H1 (cell line): ENCODE results near the gene TCF7L1. TPM values are rescaled to one million over a fixed set of nuclear protein-coding genes. Genes with fewer than 3 reads are reported as not detected.

Source experiments
- CTCF ChIA-PET: fragments of 300-600 bp; sonication (Branson Sonifier 250); formaldehyde crosslinking; loops from one replicate; lab custom pipeline; 2021; ENCODE audit not compliant: partially characterized antibody; lab: Charles Lee
- POLR2A ChIA-PET: fragments of 300-600 bp; sonication (Branson Sonifier 250); formaldehyde crosslinking; loops from one replicate; lab custom pipeline; 2021; ENCODE audit warnings: inconsistent platforms; ENCODE audit not compliant: partially characterized antibody; lab: Charles Lee
- DNase-seq, 2 experiments: peaks; one replicate each; pipeline versions ENCODE4 v3.0.0 to v3.0.0-alpha.2; 2010 to 2022; ENCODE audit warnings: low spot score in 2 of 2, low read depth in 1 of 2, mixed read lengths in 1 of 2
- FAIRE-seq: peaks from 2 replicates; lab custom pipeline; 2011; peaks lifted over from hg19 to GRCh38; lab: Jason Lieb, UNC
- H2AFZ ChIP-seq: 2 replicates; pipeline ENCODE4 v1.8.1; 2012; ENCODE audit warnings: low read length, inconsistent platforms
- H2AK5ac ChIP-seq: 2 replicates; pipeline ENCODE4 v1.6.1; 2013; ENCODE audit warnings: low read depth, low read length
- H2BK120ac ChIP-seq: replicated peaks from 2 replicates; pipeline ENCODE3; 2013; ENCODE audit warnings: low read depth, low read length, inconsistent platforms
- H2BK12ac ChIP-seq: 2 replicates; pipeline ENCODE4 v1.6.1; 2013; ENCODE audit warnings: low read depth, low read length
- H2BK15ac ChIP-seq: 2 replicates; pipeline ENCODE4 v1.6.1; 2013; ENCODE audit warnings: low read length
- H2BK20ac ChIP-seq: 2 replicates; pipeline ENCODE4 v1.6.1; 2013; ENCODE audit warnings: low read length
- H2BK5ac ChIP-seq: 2 replicates; pipeline ENCODE4 v1.6.1; 2013; ENCODE audit warnings: low read depth, low read length
- H3K14ac ChIP-seq: 2 replicates; pipeline ENCODE4 v1.6.1; 2013; ENCODE audit warnings: inconsistent platforms; ENCODE audit not compliant: insufficient read length
- H3K18ac ChIP-seq: 2 replicates; pipeline ENCODE4 v1.6.1; 2013; ENCODE audit warnings: low read length; ENCODE audit errors: extremely low read depth
- H3K23ac ChIP-seq: 2 replicates; pipeline ENCODE4 v1.6.1; 2013; ENCODE audit warnings: inconsistent platforms; ENCODE audit not compliant: insufficient read length
- H3K23me2 ChIP-seq: 2 replicates; pipeline ENCODE4 v1.6.1; 2013; ENCODE audit warnings: low read depth, low read length
- H3K27ac ChIP-seq: 2 replicates; pipeline ENCODE4 v1.6.1; 2011; ENCODE audit warnings: low read depth, low read length, inconsistent platforms
- H3K27me3 ChIP-seq, 4 experiments: replicated peaks in 1 of 4; 1 replicate in 1 of 4; 2 replicates in 3 of 4; pipeline versions ENCODE4 v1.6.1 to v1.8.1; 2011 to 2013; ENCODE audit warnings: low read length in 3 of 4, mild to moderate bottlenecking in 3 of 4, inconsistent platforms in 2 of 4, mixed read lengths in 2 of 4, moderate library complexity in 1 of 4; ENCODE audit not compliant: control insufficient read depth in 3 of 4, insufficient read depth in 3 of 4; ENCODE audit errors: extremely low read depth in 1 of 4
- H3K36me3 ChIP-seq, 4 experiments: 2 replicates each; pipeline versions ENCODE4 v1.6.1 to v1.8.1; 2011 to 2013; ENCODE audit warnings: mild to moderate bottlenecking in 4 of 4, low read length in 3 of 4, moderate library complexity in 2 of 4, control low read depth in 1 of 4, inconsistent platforms in 1 of 4; ENCODE audit not compliant: insufficient read depth in 4 of 4, control insufficient read depth in 2 of 4
- H3K4ac ChIP-seq: replicated peaks from 2 replicates; pipeline ENCODE3; 2013; ENCODE audit warnings: low read length, low read depth, mixed read lengths, inconsistent platforms; ENCODE audit not compliant: insufficient read length
- H3K4me1 ChIP-seq, 4 experiments: replicated peaks in 1 of 4; 1 replicate in 1 of 4; 2 replicates in 3 of 4; pipeline versions ENCODE4 v1.6.1 to v1.8.1; 2011 to 2013; ENCODE audit warnings: low read length in 3 of 4, inconsistent platforms in 2 of 4, mixed read lengths in 1 of 4; ENCODE audit not compliant: insufficient read depth in 4 of 4, control insufficient read depth in 3 of 4
- H3K4me2 ChIP-seq, 2 experiments: 2 replicates each; pipeline versions ENCODE4 v1.6.1 to v1.8.1; 2011 to 2013; ENCODE audit warnings: low read depth in 2 of 2, low read length in 2 of 2, control low read depth in 1 of 2, inconsistent platforms in 1 of 2, mild to moderate bottlenecking in 1 of 2; ENCODE audit not compliant: insufficient read depth in 1 of 2
- H3K4me3 ChIP-seq, 4 experiments: fragments of 200-600, 300-600 bp in 1 of 4; sonication (generic), shearing (Covaris generic), sonication (Bioruptor Twin) in 1 of 4; 2 replicates each; pipeline versions ENCODE4 v1.5.1 to v1.8.1; 2011 to 2016; ENCODE audit warnings: low read length in 4 of 4, low read depth in 3 of 4, control low read depth in 2 of 4, inconsistent platforms in 2 of 4, mild to moderate bottlenecking in 2 of 4, mixed read lengths in 1 of 4, moderate library complexity in 1 of 4; ENCODE audit not compliant: insufficient read depth in 2 of 4; ENCODE audit errors: extremely low read depth in 1 of 4
- H3K56ac ChIP-seq: replicated peaks from 2 replicates; pipeline ENCODE3; 2013; ENCODE audit warnings: low read depth, mild to moderate bottlenecking, mixed read lengths, low read length, inconsistent platforms; ENCODE audit not compliant: insufficient read length
- H3K79me1 ChIP-seq: 2 replicates; pipeline ENCODE4 v1.6.1; 2013; ENCODE audit warnings: low read depth, low read length, control low read depth
- H3K79me2 ChIP-seq, 2 experiments: 2 replicates each; pipeline versions ENCODE4 v1.6.1 to v1.8.1; 2012 to 2013; ENCODE audit warnings: low read length in 2 of 2, mild to moderate bottlenecking in 2 of 2, inconsistent platforms in 1 of 2; ENCODE audit not compliant: insufficient read depth in 2 of 2, control insufficient read depth in 1 of 2
- H3K9ac ChIP-seq, 4 experiments: replicated peaks in 1 of 4; 1 replicate in 1 of 4; 2 replicates in 3 of 4; pipeline versions ENCODE4 v1.6.1 to v1.8.1; 2011 to 2013; ENCODE audit warnings: low read depth in 3 of 4, low read length in 3 of 4, control low read depth in 2 of 4, mild to moderate bottlenecking in 2 of 4, moderate library complexity in 2 of 4, inconsistent platforms in 1 of 4; ENCODE audit errors: extremely low read depth in 1 of 4
- H3K9me3 ChIP-seq, 2 experiments: 2 replicates each; pipeline versions ENCODE4 v1.6.1 to v1.8.1; 2012 to 2013; ENCODE audit warnings: mild to moderate bottlenecking in 2 of 2, moderate library complexity in 2 of 2, control low read depth in 1 of 2, inconsistent platforms in 1 of 2, low read depth in 1 of 2, low read length in 1 of 2, mixed read lengths in 1 of 2; ENCODE audit not compliant: insufficient read depth in 2 of 2
- H4K20me1 ChIP-seq, 2 experiments: replicated peaks in 1 of 2; 2 replicates each; pipeline versions ENCODE3 to v1.8.1; 2011 to 2013; ENCODE audit warnings: inconsistent platforms in 2 of 2, low read length in 2 of 2, mild to moderate bottlenecking in 1 of 2; ENCODE audit not compliant: insufficient read depth in 2 of 2, control insufficient read depth in 1 of 2
- H4K5ac ChIP-seq: 2 replicates; pipeline ENCODE4 v1.6.1; 2013; ENCODE audit warnings: low read length, low read depth, mixed read lengths, inconsistent platforms; ENCODE audit not compliant: insufficient read length
- H4K8ac ChIP-seq: 2 replicates; pipeline ENCODE4 v1.8.0; 2013; ENCODE audit warnings: mild to moderate bottlenecking, moderate library complexity, low read length, inconsistent platforms; ENCODE audit not compliant: insufficient read depth; ENCODE audit errors: extremely low read depth
- H4K91ac ChIP-seq: replicated peaks from 2 replicates; pipeline ENCODE3; 2013; ENCODE audit warnings: low read length, mixed read lengths, inconsistent platforms; ENCODE audit not compliant: insufficient read length
- CHD1 ChIP-seq: IDR thresholded peaks from 2 replicates; pipeline ENCODE4 v1.6.1; 2012; ENCODE audit warnings: low read depth, low read length, improper control_type of control experiment
- CHD2 ChIP-seq: IDR thresholded peaks from 2 replicates; pipeline ENCODE4 v1.6.1; 2012; ENCODE audit warnings: low read length, improper control_type of control experiment
- EGR1 ChIP-seq: IDR thresholded peaks from 2 replicates; pipeline ENCODE4 v1.6.1; 2011; ENCODE audit warnings: low read depth, low read length, borderline replicate concordance
- JUND ChIP-seq: IDR thresholded peaks from 2 replicates; pipeline ENCODE4 v1.6.1; 2011; ENCODE audit warnings: mild to moderate bottlenecking, improper control_type of control experiment, low read length
- MAFK ChIP-seq: IDR thresholded peaks from 2 replicates; pipeline ENCODE4 v1.6.1; 2012; ENCODE audit warnings: low read depth, mild to moderate bottlenecking, improper control_type of control experiment, low read length
- PHF8 ChIP-seq: fragments of 200-600 bp; sonication (generic); conservative IDR thresholded peaks from 2 replicates; pipeline ENCODE4 v1.7.1; 2012; ENCODE audit warnings: low read depth, mild to moderate bottlenecking, inconsistent platforms, low read length, moderate library complexity
- POLR2A ChIP-seq, 2 experiments: IDR thresholded peaks; 1 replicate in 1 of 2; 2 replicates in 1 of 2; pipeline ENCODE4 v1.6.1; 2011; ENCODE audit warnings: low read depth in 2 of 2, low read length in 2 of 2, mild to moderate bottlenecking in 2 of 2; ENCODE audit errors: control extremely low read depth in 1 of 2
- POLR2AphosphoS5 ChIP-seq: IDR thresholded peaks from 2 replicates; pipeline ENCODE4 v1.6.1; 2011; ENCODE audit warnings: low read depth, low read length
- POU5F1 ChIP-seq: IDR thresholded peaks from 2 replicates; pipeline ENCODE4 v1.6.1; 2011; ENCODE audit warnings: low read depth, mild to moderate bottlenecking, low read length, moderate library complexity
- RBBP5 ChIP-seq: IDR thresholded peaks from 2 replicates; pipeline ENCODE4 v1.7.1; 2012; ENCODE audit warnings: low read depth, mild to moderate bottlenecking, inconsistent platforms, low read length, moderate library complexity, borderline replicate concordance
- RXRA ChIP-seq: IDR thresholded peaks from 2 replicates; pipeline ENCODE4 v1.6.1; 2011; ENCODE audit warnings: low read depth, mild to moderate bottlenecking, low read length, moderate library complexity; ENCODE audit not compliant: insufficient read depth
- SUZ12 ChIP-seq: fragments of 200-600 bp; sonication (generic); IDR thresholded peaks from 2 replicates; pipeline ENCODE4 v1.6.1; 2012; ENCODE audit warnings: mild to moderate bottlenecking, inconsistent platforms, low read length, moderate library complexity, mixed read lengths
- TAF7 ChIP-seq: optimal IDR thresholded peaks from 2 replicates; pipeline ENCODE3; 2011; ENCODE audit warnings: low read depth, mild to moderate bottlenecking, inconsistent platforms, low read length, moderate library complexity, borderline replicate concordance
- TBP ChIP-seq: IDR thresholded peaks from 2 replicates; pipeline ENCODE4 v1.6.1; 2011; ENCODE audit warnings: low read depth, low read length, improper control_type of control experiment
- polyA plus RNA-seq, 7 experiments: library from polyadenylated mRNA; depleted of rRNA in 3 of 7; stranded (reverse) in 5 of 7; unstranded in 2 of 7; fragments of >200 nt in 5 of 7; fragments of 200-250 nt in 2 of 7; gene quantifications; 1 replicate in 5 of 7; 2 replicates in 1 of 7; 4 replicates in 1 of 7; pipeline versions ENCODE4 v1.2.1 to v1.2.3, GENCODE V29; 2011 to 2013; ENCODE audit warnings: missing spikeins in 2 of 7, mixed read lengths in 2 of 7
- total RNA-seq: library from RNA; stranded (reverse); fragmentation: NEBNext Ultra II Directional; extraction: Animal tissue kit (Norgen Biotek cat#: 25700); gene quantifications from 2 replicates; pipeline ENCODE4 v1.2.1, GENCODE V29; 2021
- TF ChIP-seq, protein P1 (sequence below): IDR thresholded peaks from 2 replicates; pipeline ENCODE4 v1.6.1; 2012; ENCODE audit warnings: inconsistent platforms

TCF7L1 gene
- total and polyA plus RNA-seq, 2 of the 8 experiments (the other 6 are each of a cell fraction or from before 2014, with no cell fraction given) = 27.5 to 108 TPM

DNA sequence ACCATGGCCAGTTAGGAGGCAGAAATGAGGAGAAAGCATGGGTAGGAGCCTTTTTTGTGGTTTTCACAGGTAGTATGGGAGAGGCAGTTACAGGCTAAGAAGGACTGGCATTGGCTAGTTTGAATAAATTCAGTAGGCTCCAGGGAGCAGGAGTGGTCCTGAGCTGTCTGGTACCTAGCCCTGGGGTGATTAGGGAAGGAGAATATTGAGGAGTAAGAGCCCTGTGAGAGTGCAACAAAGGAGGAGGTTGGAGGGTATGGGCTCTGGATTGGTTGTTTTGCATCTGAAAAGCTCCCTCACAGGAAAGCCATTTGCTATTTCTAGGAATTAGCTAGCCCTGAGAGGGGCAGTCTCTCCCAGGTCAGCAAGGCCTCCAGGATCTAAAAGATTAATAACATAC is 13.3 kb upstream of the TCF7L1 start:
- CTCF ChIA-PET = interaction anchor here (0.6 to 3.5 kb wide), 7 partner anchors 15 to 225 kb away, joined by 3 to 11 read pairs (median 3); no protein-coding TSS in a partner anchor
- Histone ChIP-seq H3K18ac (no peak overlapping the region), H4K20me1 (no peaks in the 10 kb centered on the region), H3K23me2 (no peaks in the 10 kb centered on the region), H3K4me3 (no peak overlapping the region), H3K4ac (no peak overlapping the region), H2BK12ac (no peak overlapping the region), H3K79me1 (no peaks in the 10 kb centered on the region), H3K27ac (no peak overlapping the region), H2BK5ac (no peak overlapping the region), H4K91ac (no peak overlapping the region), H3K9me3 (no peaks in the 10 kb centered on the region), H4K5ac (no peak overlapping the region), H3K27me3 (peaks cover 2 to 24% (median 20%) of the 10 kb centered on the region in 4 experiments), H3K56ac (no peak overlapping the region), H2BK120ac (no peak overlapping the region), H4K8ac (no peak overlapping the region), H3K9ac (no peak overlapping the region), H3K23ac (no peak overlapping the region), H3K4me1 (peaks cover 0 to 3% (median under 1%) of the 10 kb centered on the region in 4 experiments; a peak in 1 of 7 replicates), H2AK5ac (no peak overlapping the region), H2BK20ac (no peak overlapping the region), H2AFZ (no peak overlapping the region), H3K79me2 (no peaks in the 10 kb centered on the region), H2BK15ac (no peak overlapping the region), H3K4me2 (peak overlapping the region; percentile 40 to 42; a peak in 3 of 4 replicates), H3K14ac (no peak overlapping the region), H3K36me3 (no peaks in the 10 kb centered on the region)
- FAIRE-seq (peak; percentile 98), DNase-seq (peak; percentile 54 to 61)
- POLR2A ChIA-PET = interaction anchor here (0.7 to 2.4 kb wide), 2 partner anchors 13 to 22 kb away, joined by 3 to 16 read pairs; partner anchors contain the start of gene TCF7L1
- TF ChIP-seq POU5F1 (0 out of 2 replicates have a peak, but pooled peaks have one; percentile 21), TAF7 (no peak), RXRA (0 out of 2 replicates have a peak, but pooled peaks have one; percentile 54), POLR2A (IDR thresholded peaks at IDR 0.05; ENCODE audit: control extremely low read depth in 1 of 2, low read depth in 2 of 2, low read length in 2 of 2) (no peak), POLR2AphosphoS5 (peak; percentile 89), RBBP5 (no peak), EGR1 (0 out of 2 replicates have a peak, but pooled peaks have one; percentile 47), JUND (no peak), CHD2 (no peak), MAFK (no peak), SUZ12 (no peak), PHF8 (no peak), TBP (no peak), CHD1 (no peak)
- TF ChIP-seq, protein P1, sequence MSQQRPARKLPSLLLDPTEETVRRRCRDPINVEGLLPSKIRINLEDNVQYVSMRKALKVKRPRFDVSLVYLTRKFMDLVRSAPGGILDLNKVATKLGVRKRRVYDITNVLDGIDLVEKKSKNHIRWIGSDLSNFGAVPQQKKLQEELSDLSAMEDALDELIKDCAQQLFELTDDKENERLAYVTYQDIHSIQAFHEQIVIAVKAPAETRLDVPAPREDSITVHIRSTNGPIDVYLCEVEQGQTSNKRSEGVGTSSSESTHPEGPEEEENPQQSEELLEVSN = no peak
